GM12873 (cell line): Measurements from ENCODE around the gene MRPL1.

Source experiments
- CTCF ChIP-seq: IDR thresholded peaks from 2 replicates; pipeline ENCODE4 v1.5.1; 2012; ENCODE audit warnings: low read depth, mild to moderate bottlenecking, moderate library complexity, low read length, control low read depth; ENCODE audit not compliant: insufficient read depth; ENCODE audit errors: missing control alignments

Gene MRPL1

GRCh38 chr4:77834403-77834802, 28.2 kb upstream of the MRPL1 start:
- TF ChIP-seq CTCF = no peak

- no peak for TF ChIP-seq CTCF
These were observed 19.0 kb upstream of the MRPL1 start for GRCh38 chr4:77843628-77844027.

- no peak for TF ChIP-seq CTCF
These were observed 18.3 kb upstream of the MRPL1 start for GRCh38 chr4:77844363-77844762.

GRCh38 chr4:77845400-77845799, 17.2 kb upstream of the MRPL1 start:
- TF ChIP-seq CTCF = no peak

- TF ChIP-seq CTCF = no peak
These were observed 16.7 kb upstream of the MRPL1 start for GRCh38 chr4:77845929-77846328.

GRCh38 chr4:77848508-77848907, 14.1 kb upstream of the MRPL1 start:
- TF ChIP-seq CTCF = no peak

- TF ChIP-seq CTCF = no peak
These were observed 13.2 kb upstream of the MRPL1 start for GRCh38 chr4:77849278-77849965.
